Muscle of leg (tissue), 11 donors: Measurements from ENCODE around the gene ANKRD10. TPM values are rescaled to one million over a fixed set of nuclear protein-coding genes. Genes with fewer than 3 reads are reported as not detected.

Experiments used
- DNase-seq: peaks from one replicate; pipeline ENCODE4 v3.0.0; 2013
- H3K27ac ChIP-seq: one replicate; pipeline ENCODE4 v1.5.1; 2013; ENCODE audit warnings: mild to moderate bottlenecking, low read length, control low read depth
- H3K27me3 ChIP-seq: one replicate; pipeline ENCODE4 v1.6.1; 2013; ENCODE audit warnings: low read length; ENCODE audit not compliant: control insufficient read depth, insufficient read depth
- H3K36me3 ChIP-seq: one replicate; pipeline ENCODE4 v1.6.1; 2013; ENCODE audit warnings: low read length; ENCODE audit not compliant: control insufficient read depth, insufficient read depth
- H3K4me1 ChIP-seq: one replicate; pipeline ENCODE4 v1.6.1; 2013; ENCODE audit warnings: low read length; ENCODE audit not compliant: control insufficient read depth, insufficient read depth
- H3K4me3 ChIP-seq: one replicate; pipeline ENCODE4 v1.5.1; 2013; ENCODE audit warnings: low read length, control low read depth
- H3K9me3 ChIP-seq: replicated peaks from 2 replicates; pipeline ENCODE4 v1.6.1; 2013; ENCODE audit warnings: low read depth, low read length; ENCODE audit not compliant: control insufficient read depth
- WGBS: methylation state at CpG from one replicate; pipeline ENCODE4 v1.1.5; 2013; ENCODE audit warnings: missing lambda C conversion rate; ENCODE audit not compliant: insufficient coverage; 5-methylcytosine and 5-hydroxymethylcytosine counted together
- polyA plus RNA-seq, 8 donors: library from polyadenylated mRNA; unstranded; fragments of 120-200 nt; gene quantifications; one replicate each; pipeline versions ENCODE4 v1.2.1 to v1.2.3, GENCODE V29; 2013; ENCODE audit warnings: inconsistent platforms in 1 of 8, low replicate concordance in 1 of 8; ENCODE audit not compliant: insufficient read length in 8 of 8, insufficient read depth in 1 of 8
- total RNA-seq: library from RNA; stranded (reverse); fragments of 120-200 nt; gene quantifications from one replicate; pipeline ENCODE4 v1.2.4, GENCODE V29; 2013

Gene ANKRD10
- total and polyA plus RNA-seq, 9 donors: 128 to 282 (median 177) TPM

GRCh38 chr13:110886870-110887596 lies 27.8 kb downstream of the ANKRD10 start:
- no peaks in the 10 kb centered on the region for H3K9me3 ChIP-seq
- no CpG with 5 or more reads among the region's 5 CpGs for WGBS
- H3K36me3 ChIP-seq: peaks cover 2% of the 10 kb centered on the region
- H3K27ac ChIP-seq: no peak overlapping the region
- H3K4me3 ChIP-seq: no peak overlapping the region
- H3K4me1 ChIP-seq: peaks cover 15% of the 10 kb centered on the region
- H3K27me3 ChIP-seq: no peaks in the 10 kb centered on the region
- no peak for DNase-seq

GRCh38 chr13:110885966-110886869 lies 28.7 kb downstream of the ANKRD10 start:
- no peak overlapping the region for H3K4me3 ChIP-seq
- no peaks in the 10 kb centered on the region for H3K9me3 ChIP-seq
- H3K36me3 ChIP-seq: no peaks in the 10 kb centered on the region
- DNase-seq: no peak
- WGBS: 100% methylated on average over 1 of the region's 8 CpGs
- H3K27ac ChIP-seq: no peak overlapping the region
- H3K27me3 ChIP-seq: no peaks in the 10 kb centered on the region
- peaks cover 15% of the 10 kb centered on the region for H3K4me1 ChIP-seq

- H3K27me3 ChIP-seq: no peaks in the 10 kb centered on the region
- H3K27ac ChIP-seq: no peak overlapping the region
- 80% methylated on average over 3 of the region's 10 CpGs for WGBS
- no peak overlapping the region for H3K4me3 ChIP-seq
- peaks cover 15% of the 10 kb centered on the region for H3K4me1 ChIP-seq
- no peak for DNase-seq
- H3K36me3 ChIP-seq: no peaks in the 10 kb centered on the region
- H3K9me3 ChIP-seq: no peaks in the 10 kb centered on the region
These were observed 29.4 kb downstream of the ANKRD10 start for GRCh38 chr13:110885516-110885915.

- H3K27me3 ChIP-seq: no peaks in the 10 kb centered on the region
- DNase-seq: no peak
- peaks cover 15% of the 10 kb centered on the region for H3K4me1 ChIP-seq
- no peaks in the 10 kb centered on the region for H3K9me3 ChIP-seq
- no peak overlapping the region for H3K4me3 ChIP-seq
- H3K27ac ChIP-seq: no peak overlapping the region
- H3K36me3 ChIP-seq: no peaks in the 10 kb centered on the region
- WGBS: no CpG with 5 or more reads among the region's 3 CpGs
These were observed 30.4 kb downstream of the ANKRD10 start for GRCh38 chr13:110884517-110884916.

- DNase-seq: no peak
- H3K36me3 ChIP-seq: no peaks in the 10 kb centered on the region
These were observed 31.3 kb downstream of the ANKRD10 start for GRCh38 chr13:110883542-110883941.

GRCh38 chr13:110882972-110883371 lies 31.9 kb downstream of the ANKRD10 start:
- no CpG with 5 or more reads among the region's 2 CpGs for WGBS
- Histone ChIP-seq H3K9me3 (no peaks in the 10 kb centered on the region), H3K4me3 (no peak overlapping the region), H3K4me1 (peaks cover 11% of the 10 kb centered on the region), H3K27ac (no peak overlapping the region), H3K27me3 (no peaks in the 10 kb centered on the region), H3K36me3 (no peaks in the 10 kb centered on the region)
- DNase-seq: no peak

More at GRCh38 chr13:110883542-110883941, 31.3 kb downstream of the ANKRD10 start:
- peaks cover 13% of the 10 kb centered on the region for H3K4me1 ChIP-seq
- WGBS: 67% methylated on average over 2 of the region's 7 CpGs
- no peaks in the 10 kb centered on the region for H3K27me3 ChIP-seq
- H3K9me3 ChIP-seq: no peaks in the 10 kb centered on the region
- H3K4me3 ChIP-seq: no peak overlapping the region
- no peak overlapping the region for H3K27ac ChIP-seq

- WGBS: 71% methylated on average over 9 of the region's 13 CpGs
- Histone ChIP-seq H3K27ac (no peak overlapping the region), H3K4me1 (peaks cover 3% of the 10 kb centered on the region), H3K27me3 (no peaks in the 10 kb centered on the region), H3K4me3 (no peak overlapping the region), H3K9me3 (no peaks in the 10 kb centered on the region), H3K36me3 (no peaks in the 10 kb centered on the region)
- no peak for DNase-seq
These were observed 32.8 kb downstream of the ANKRD10 start for GRCh38 chr13:110881839-110882627.

GRCh38 chr13:110880627-110881026 lies 34.2 kb downstream of the ANKRD10 start:
- H3K4me3 ChIP-seq: no peak overlapping the region
- H3K9me3 ChIP-seq: no peaks in the 10 kb centered on the region
- WGBS: 60% methylated on average over 4 of the region's 7 CpGs
- H3K36me3 ChIP-seq: no peaks in the 10 kb centered on the region
- no peak overlapping the region for H3K27ac ChIP-seq
- no peaks in the 10 kb centered on the region for H3K27me3 ChIP-seq
- no peaks in the 10 kb centered on the region for H3K4me1 ChIP-seq
- no peak for DNase-seq

GRCh38 chr13:110879482-110879881 lies 35.4 kb downstream of the ANKRD10 start:
- Histone ChIP-seq H3K36me3 (no peaks in the 10 kb centered on the region), H3K4me3 (no peak overlapping the region), H3K9me3 (no peaks in the 10 kb centered on the region), H3K4me1 (peaks cover 5% of the 10 kb centered on the region), H3K27ac (no peak overlapping the region), H3K27me3 (no peaks in the 10 kb centered on the region)
- 92% methylated on average over 13 of the region's 15 CpGs for WGBS
- DNase-seq: no peak
